Liver (tissue), 9 donors: ENCODE data around the gene DGKD. TPM values are rescaled to one million over a fixed set of nuclear protein-coding genes. Genes with fewer than 3 reads are reported as not detected.

Experiments used
- DNase-seq: peaks from one replicate; pipeline ENCODE4 v3.0.0-alpha.2; 2017; ENCODE audit warnings: low spot score
- H3K27ac ChIP-seq, 2 donors: one replicate each; pipeline ENCODE4 v1.7.0; 2013; ENCODE audit warnings: inconsistent platforms in 2 of 2, low read length in 2 of 2, control low read depth in 1 of 2, low read depth in 1 of 2, mild to moderate bottlenecking in 1 of 2
- H3K27me3 ChIP-seq, 4 donors: one replicate each; pipeline versions ENCODE4 v1.6.1 to v1.7.0; 2013; ENCODE audit warnings: low read length in 3 of 4, inconsistent platforms in 1 of 4, mild to moderate bottlenecking in 1 of 4, moderate library complexity in 1 of 4; ENCODE audit not compliant: control insufficient read depth in 4 of 4, insufficient read depth in 4 of 4
- H3K36me3 ChIP-seq, 4 donors: one replicate each; pipeline versions ENCODE4 v1.6.1 to v1.7.0; 2013; ENCODE audit warnings: low read length in 3 of 4, mild to moderate bottlenecking in 3 of 4, low read depth in 1 of 4, moderate library complexity in 1 of 4; ENCODE audit not compliant: control insufficient read depth in 4 of 4, insufficient read depth in 3 of 4
- H3K4me1 ChIP-seq, 4 donors: one replicate each; pipeline versions ENCODE4 v1.6.1 to v1.7.0; 2013; ENCODE audit warnings: low read length in 3 of 4, mild to moderate bottlenecking in 3 of 4, moderate library complexity in 1 of 4; ENCODE audit not compliant: control insufficient read depth in 4 of 4, insufficient read depth in 4 of 4
- H3K4me3 ChIP-seq, 3 donors: one replicate each; pipeline versions ENCODE4 v1.6.1 to v1.7.0; 2013; ENCODE audit warnings: low read length in 3 of 3, control low read depth in 1 of 3, low read depth in 1 of 3, mild to moderate bottlenecking in 1 of 3
- H3K9ac ChIP-seq, 2 donors: one replicate each; pipeline ENCODE4 v1.7.0; 2013; ENCODE audit warnings: low read length in 2 of 2, mild to moderate bottlenecking in 2 of 2, moderate library complexity in 2 of 2, control low read depth in 1 of 2, low read depth in 1 of 2
- H3K9me3 ChIP-seq, 4 donors: one replicate each; pipeline versions ENCODE4 v1.6.1 to v1.7.0; 2013; ENCODE audit warnings: low read length in 3 of 4; ENCODE audit not compliant: control insufficient read depth in 4 of 4
- ATF3 ChIP-seq: IDR thresholded peaks from 2 replicates; pipeline ENCODE4 v1.6.1; 2016; ENCODE audit warnings: antibody characterized with exemption
- CTCF ChIP-seq: fragments of 150-350 bp; IDR thresholded peaks from 2 replicates; pipeline ENCODE4 v1.5.1; 2017; ENCODE audit warnings: improper control_type of control experiment, low read depth, low read length; ENCODE audit not compliant: missing input control
- EGR1 ChIP-seq, 2 donors: IDR thresholded peaks; 2 replicates each; pipeline ENCODE4 v1.6.1; 2016 to 2018; ENCODE audit warnings: antibody characterized with exemption in 2 of 2, low read depth in 2 of 2
- FOXA1 ChIP-seq: IDR thresholded peaks from 2 replicates; pipeline ENCODE4 v1.6.1; 2016; ENCODE audit warnings: antibody characterized with exemption
- FOXA2 ChIP-seq: IDR thresholded peaks from 2 replicates; pipeline ENCODE4 v1.6.1; 2016; ENCODE audit warnings: antibody characterized with exemption
- GABPA ChIP-seq, 2 donors: IDR thresholded peaks in 1 of 2; conservative IDR thresholded peaks in 1 of 2; 2 replicates each; pipeline ENCODE4 v1.6.1; 2016; ENCODE audit warnings: antibody characterized with exemption in 2 of 2, mild to moderate bottlenecking in 1 of 2, moderate library complexity in 1 of 2
- HNF4A ChIP-seq, 2 donors: conservative IDR thresholded peaks; 2 replicates each; pipeline ENCODE4 v1.6.1; 2016; ENCODE audit warnings: antibody characterized with exemption in 2 of 2, mild to moderate bottlenecking in 2 of 2
- HNF4G ChIP-seq: IDR thresholded peaks from 2 replicates; pipeline ENCODE4 v1.6.1; 2016; ENCODE audit warnings: antibody characterized with exemption
- JUND ChIP-seq, 2 donors: IDR thresholded peaks; 2 replicates each; pipeline ENCODE4 v1.6.1; 2016; ENCODE audit warnings: antibody characterized with exemption in 2 of 2
- MAX ChIP-seq: IDR thresholded peaks from 2 replicates; pipeline ENCODE4 v1.6.1; 2016; ENCODE audit warnings: antibody characterized with exemption
- NR2F2 ChIP-seq: IDR thresholded peaks from 2 replicates; pipeline ENCODE4 v1.6.1; 2016; ENCODE audit warnings: antibody characterized with exemption
- RAD21 ChIP-seq, 2 donors: IDR thresholded peaks; 2 replicates each; pipeline ENCODE4 v1.6.1; 2016; ENCODE audit warnings: antibody characterized with exemption in 2 of 2, mild to moderate bottlenecking in 2 of 2
- REST ChIP-seq: IDR thresholded peaks from 2 replicates; pipeline ENCODE4 v1.6.1; 2016; ENCODE audit warnings: antibody characterized with exemption, mild to moderate bottlenecking
- RXRA ChIP-seq, 2 donors: IDR thresholded peaks; 2 replicates each; pipeline ENCODE4 v1.6.1; 2017 to 2018; ENCODE audit warnings: antibody characterized with exemption in 2 of 2, mild to moderate bottlenecking in 1 of 2
- SP1 ChIP-seq: IDR thresholded peaks from 2 replicates; pipeline ENCODE4 v1.6.1; 2018; ENCODE audit warnings: antibody characterized with exemption, mild to moderate bottlenecking
- TAF1 ChIP-seq: conservative IDR thresholded peaks from 2 replicates; pipeline ENCODE4 v1.6.1; 2016; ENCODE audit warnings: antibody characterized with exemption, mild to moderate bottlenecking
- YY1 ChIP-seq: IDR thresholded peaks from 2 replicates; pipeline ENCODE4 v1.6.1; 2016; ENCODE audit warnings: antibody characterized with exemption, mild to moderate bottlenecking
- ZBTB33 ChIP-seq: IDR thresholded peaks from 2 replicates; pipeline ENCODE4 v1.6.1; 2016; ENCODE audit warnings: antibody characterized with exemption
- WGBS: extraction: QIAGEN DNeasy Blood & Tissue Kit; methylation state at CpG from one replicate; pipeline ENCODE4 v1.1.7; 2013; 5-methylcytosine and 5-hydroxymethylcytosine counted together
- polyA plus RNA-seq, 2 donors: library from polyadenylated mRNA; stranded (reverse) in 1 of 2; unstranded in 1 of 2; fragments of 200-250 nt in 1 of 2; fragments of >200 nt in 1 of 2; fragmentation: Nextera tagmentation in 1 of 2; extraction: Ambion mirVana in 1 of 2; gene quantifications; one replicate each; pipeline versions ENCODE4 v1.2.1 to v1.2.3, GENCODE V29; 2013 to 2015
- total RNA-seq, 2 donors: library from RNA; depleted of rRNA; stranded (reverse); fragments of >200 nt; gene quantifications; one replicate each; pipeline ENCODE4 v1.2.3, GENCODE V29; 2014
- donor health status: healthy.
- donor health status: healthy.
- donor health status: healthy.
- donor health status: healthy.
- donor health status: healthy.

DGKD gene
- total and polyA plus RNA-seq, 4 donors, result 4.8 to 16.4 (median 8.2) TPM

GRCh38 chr2:233497692-233498091 is 143.4 kb downstream of the DGKD start:
- H3K9ac ChIP-seq, result no peak overlapping the region
- no peaks in the 10 kb centered on the region for H3K27me3 ChIP-seq
- no peaks in the 10 kb centered on the region for H3K4me1 ChIP-seq
- no peak overlapping the region for H3K27ac ChIP-seq
- 81% methylated on average over 2 of the region's 2 CpGs for WGBS
- no peak for TF ChIP-seq ZBTB33
- TF ChIP-seq CTCF, result no peak
- no peak for TF ChIP-seq RAD21 (IDR thresholded peaks at IDR 0.05)
- no peak for TF ChIP-seq EGR1 (IDR thresholded peaks at IDR 0.05; ENCODE audit: low read depth in 2 of 2)
- no peak for TF ChIP-seq ATF3
- no peak for TF ChIP-seq RXRA (IDR thresholded peaks at IDR 0.05)
- no peak for TF ChIP-seq REST
- TF ChIP-seq SP1, result no peak
- TF ChIP-seq HNF4G, result no peak
- no peak for TF ChIP-seq JUND (IDR thresholded peaks at IDR 0.05)
- TF ChIP-seq NR2F2, result no peak
- no peak for TF ChIP-seq MAX
- TF ChIP-seq FOXA2, result no peak
- TF ChIP-seq FOXA1, result no peak
- TF ChIP-seq GABPA (IDR thresholded peaks at IDR 0.05 in 1 of 2, conservative IDR thresholded peaks at IDR 0.05 in 1 of 2), result no peak
- no peak for TF ChIP-seq TAF1
- TF ChIP-seq YY1, result no peak
- no peak for TF ChIP-seq HNF4A (conservative IDR thresholded peaks at IDR 0.05)
- peaks cover 3 to 43% (median 25%) of the 10 kb centered on the region in 4 donors for H3K36me3 ChIP-seq
- H3K9me3 ChIP-seq, result no peaks in the 10 kb centered on the region
- DNase-seq, result no peak
- no peak overlapping the region for H3K4me3 ChIP-seq
